ENCODE measurements around the gene GRIK4. TPM values are rescaled to one million over a fixed set of nuclear protein-coding genes. Genes with fewer than 3 reads are reported as not detected.

The GRIK4 gene
- polyA plus RNA-seq, 2 donors, result 0.09 to 0.12 TPM

DNA sequence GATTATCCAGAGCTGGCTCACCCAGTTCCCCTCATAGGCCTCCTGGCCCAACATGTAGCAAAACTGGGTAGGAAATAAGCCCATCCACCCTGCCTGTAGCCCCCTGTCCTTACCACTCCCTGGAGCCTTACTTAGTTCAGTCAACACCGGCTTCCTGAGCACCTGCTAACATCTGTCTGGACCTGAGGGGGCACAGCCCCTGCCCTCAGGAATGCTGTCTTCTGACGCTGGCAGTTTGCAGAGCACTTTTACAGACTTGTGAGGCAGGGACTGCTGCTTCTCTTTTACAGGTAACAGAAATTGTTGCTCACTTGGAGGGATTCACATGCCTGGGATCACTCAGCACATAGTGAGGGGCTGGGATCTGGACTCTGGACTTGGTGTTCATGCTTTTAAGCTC, 360.4 kb downstream of the GRIK4 start:
- H3K4me3 ChIP-seq (ENCODE audit: low read depth in 1 of 2, low read length in 2 of 2), result no peak overlapping the region
- no peak overlapping the region for H3K27ac ChIP-seq (ENCODE audit: low read depth in 2 of 2, low read length in 1 of 2)
- no peaks in the 10 kb centered on the region for H3K9me3 ChIP-seq (ENCODE audit: control insufficient read depth in 2 of 2, insufficient read depth in 1 of 2, low read depth in 1 of 2, low read length in 1 of 2)
- no peaks in the 10 kb centered on the region for H3K27me3 ChIP-seq (ENCODE audit: control insufficient read depth in 1 of 2, insufficient read depth in 2 of 2, low read length in 2 of 2)
- 61 to 73% methylated on average over 2 of the region's 2 CpGs for WGBS, 2 donors
- H3K4me1 ChIP-seq (ENCODE audit: control insufficient read depth in 2 of 2, insufficient read depth in 2 of 2, low read length in 1 of 2), result no peaks in the 10 kb centered on the region
- H3K36me3 ChIP-seq (ENCODE audit: control insufficient read depth in 2 of 2, insufficient read depth in 2 of 2, low read length in 1 of 2), result no peaks in the 10 kb centered on the region

DNA sequence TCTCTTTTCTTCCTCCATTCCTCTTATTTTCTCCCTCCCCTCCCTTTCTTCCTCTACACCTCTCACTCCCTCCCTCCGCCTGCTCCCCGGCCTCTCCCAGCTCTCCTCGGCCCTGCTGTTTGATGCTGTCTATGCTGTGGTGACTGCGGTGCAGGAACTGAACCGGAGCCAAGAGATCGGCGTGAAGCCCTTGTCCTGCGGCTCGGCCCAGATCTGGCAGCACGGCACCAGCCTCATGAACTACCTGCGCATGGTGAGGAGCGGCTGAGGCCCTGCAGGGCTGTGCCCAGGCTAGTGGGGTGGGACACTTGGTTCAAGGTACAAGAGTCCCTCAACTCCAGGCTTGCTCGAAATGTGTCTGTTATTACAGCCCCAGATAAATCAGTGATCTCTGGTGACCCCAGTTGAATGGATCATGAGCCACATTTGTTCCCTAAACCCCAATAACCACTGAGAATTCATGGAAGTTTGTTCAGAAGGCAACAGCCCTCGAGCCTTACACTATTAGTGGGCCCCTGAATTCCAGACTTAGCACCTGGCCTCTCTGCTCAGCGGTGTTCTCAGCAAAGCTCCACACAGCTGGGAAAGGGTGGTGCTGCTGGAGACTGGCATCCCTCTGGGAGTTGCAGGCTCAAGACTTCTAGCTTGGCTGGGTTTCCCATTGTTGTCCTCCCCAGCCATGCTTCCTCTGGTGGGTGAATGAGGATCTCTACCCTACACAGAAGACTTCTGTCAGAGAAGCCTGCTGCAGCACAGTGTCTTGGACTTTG, 362.6 kb downstream of the GRIK4 start:
- Histone ChIP-seq H3K4me1 (ENCODE audit: control insufficient read depth in 2 of 2, insufficient read depth in 2 of 2, low read length in 1 of 2) (no peaks in the 10 kb centered on the region), H3K9me3 (ENCODE audit: control insufficient read depth in 2 of 2, insufficient read depth in 1 of 2, low read depth in 1 of 2, low read length in 1 of 2) (no peaks in the 10 kb centered on the region), H3K36me3 (ENCODE audit: control insufficient read depth in 2 of 2, insufficient read depth in 2 of 2, low read length in 1 of 2) (no peaks in the 10 kb centered on the region), H3K27me3 (ENCODE audit: control insufficient read depth in 1 of 2, insufficient read depth in 2 of 2, low read length in 2 of 2) (no peaks in the 10 kb centered on the region), H3K4me3 (ENCODE audit: low read depth in 1 of 2, low read length in 2 of 2) (no peak overlapping the region), H3K27ac (ENCODE audit: low read depth in 2 of 2, low read length in 1 of 2) (no peak overlapping the region)
- WGBS, 2 donors, result 90 to 92% methylated on average over 15 of the region's 15 CpGs

DNA sequence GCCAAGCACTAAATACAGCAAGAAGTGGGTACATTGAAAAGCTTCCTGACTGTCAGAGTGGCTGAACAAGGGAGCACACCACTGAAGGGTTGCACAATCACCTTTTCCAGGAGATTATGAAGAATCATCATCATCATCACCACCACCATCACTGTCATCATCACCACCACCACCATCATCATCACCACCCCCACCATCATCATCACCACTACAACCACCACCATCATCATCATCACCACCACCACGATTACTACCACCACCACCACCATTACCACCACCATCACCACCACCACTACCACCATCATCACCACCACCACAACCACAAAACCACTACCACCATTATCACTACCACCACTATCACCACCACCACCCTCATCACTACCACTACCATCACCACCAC, 364.4 kb downstream of the GRIK4 start:
- Histone ChIP-seq H3K27ac (ENCODE audit: low read depth in 2 of 2, low read length in 1 of 2) (no peak overlapping the region), H3K27me3 (ENCODE audit: control insufficient read depth in 1 of 2, insufficient read depth in 2 of 2, low read length in 2 of 2) (no peaks in the 10 kb centered on the region), H3K9me3 (ENCODE audit: control insufficient read depth in 2 of 2, insufficient read depth in 1 of 2, low read depth in 1 of 2, low read length in 1 of 2) (no peaks in the 10 kb centered on the region), H3K4me3 (ENCODE audit: low read depth in 1 of 2, low read length in 2 of 2) (no peak overlapping the region), H3K4me1 (ENCODE audit: control insufficient read depth in 2 of 2, insufficient read depth in 2 of 2, low read length in 1 of 2) (no peaks in the 10 kb centered on the region), H3K36me3 (ENCODE audit: control insufficient read depth in 2 of 2, insufficient read depth in 2 of 2, low read length in 1 of 2) (no peaks in the 10 kb centered on the region)
- 97 to 100% methylated on average over 1 of the region's 1 CpG for WGBS, 2 donors

DNA sequence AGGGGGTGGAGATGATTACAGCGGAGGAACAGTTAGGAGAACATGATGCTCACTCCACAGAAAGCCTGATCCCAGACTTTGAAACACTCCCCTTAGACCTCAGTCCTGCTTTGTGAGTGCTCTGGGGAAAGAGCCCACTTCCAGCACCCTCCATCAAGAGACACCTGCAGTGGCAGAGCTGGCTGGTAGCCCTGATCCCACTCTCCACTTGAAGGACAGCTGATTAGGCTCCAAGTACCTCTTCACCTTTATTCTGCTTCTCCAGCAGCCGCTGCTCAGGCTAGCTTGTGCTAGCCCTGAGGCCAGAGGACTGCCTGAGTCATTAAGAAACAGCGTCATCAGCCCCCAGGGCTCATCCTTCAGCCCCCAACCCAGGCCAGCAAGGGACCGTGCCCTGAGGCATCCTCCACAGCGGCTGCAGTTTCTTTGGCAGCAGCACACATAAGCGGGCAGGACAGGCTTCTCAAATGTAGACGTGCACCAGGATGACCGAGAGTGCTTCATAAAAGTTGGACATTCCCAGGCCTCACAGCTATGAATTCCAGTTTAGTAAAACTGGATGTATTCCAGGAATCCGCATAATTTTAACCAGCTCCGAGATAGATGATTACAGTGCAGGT, 366.3 kb downstream of the GRIK4 start:
- Histone ChIP-seq H3K36me3 (ENCODE audit: control insufficient read depth in 2 of 2, insufficient read depth in 2 of 2, low read length in 1 of 2) (no peaks in the 10 kb centered on the region), H3K27ac (ENCODE audit: low read depth in 2 of 2, low read length in 1 of 2) (no peak overlapping the region), H3K27me3 (ENCODE audit: control insufficient read depth in 1 of 2, insufficient read depth in 2 of 2, low read length in 2 of 2) (no peaks in the 10 kb centered on the region), H3K4me1 (ENCODE audit: control insufficient read depth in 2 of 2, insufficient read depth in 2 of 2, low read length in 1 of 2) (no peaks in the 10 kb centered on the region), H3K9me3 (ENCODE audit: control insufficient read depth in 2 of 2, insufficient read depth in 1 of 2, low read depth in 1 of 2, low read length in 1 of 2) (no peaks in the 10 kb centered on the region), H3K4me3 (ENCODE audit: low read depth in 1 of 2, low read length in 2 of 2) (no peak overlapping the region)
- WGBS, 2 donors, result 85 to 89% methylated on average over 10 of the region's 10 CpGs

DNA sequence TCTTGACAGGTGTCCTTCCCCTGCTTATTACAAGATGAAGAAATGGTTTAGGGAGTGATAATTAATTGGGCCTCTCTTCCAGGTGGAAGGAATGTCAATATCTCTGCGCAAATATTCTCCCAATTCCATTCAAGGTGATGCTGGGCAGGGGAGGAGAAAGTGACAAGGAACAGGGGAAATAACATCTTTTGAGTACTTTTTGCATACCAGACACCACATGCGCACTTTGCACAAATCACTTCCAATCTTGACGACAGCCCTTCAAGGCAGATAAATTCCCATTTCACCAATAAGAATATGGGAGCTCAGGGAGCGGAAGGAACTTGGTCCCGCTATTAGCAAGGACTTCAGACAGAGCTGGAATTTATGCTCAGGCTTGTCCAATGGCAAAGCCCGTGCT, 367.2 kb downstream of the GRIK4 start:
- H3K27ac ChIP-seq (ENCODE audit: low read depth in 2 of 2, low read length in 1 of 2), result no peak overlapping the region
- no peaks in the 10 kb centered on the region for H3K9me3 ChIP-seq (ENCODE audit: control insufficient read depth in 2 of 2, insufficient read depth in 1 of 2, low read depth in 1 of 2, low read length in 1 of 2)
- WGBS, 2 donors, result 87 to 90% methylated on average over 6 of the region's 6 CpGs
- peaks cover 0 to under 1% of the 10 kb centered on the region in 2 donors for H3K4me1 ChIP-seq (ENCODE audit: control insufficient read depth in 2 of 2, insufficient read depth in 2 of 2, low read length in 1 of 2)
- no peaks in the 10 kb centered on the region for H3K36me3 ChIP-seq (ENCODE audit: control insufficient read depth in 2 of 2, insufficient read depth in 2 of 2, low read length in 1 of 2)
- H3K4me3 ChIP-seq (ENCODE audit: low read depth in 1 of 2, low read length in 2 of 2), result no peak overlapping the region
- no peaks in the 10 kb centered on the region for H3K27me3 ChIP-seq (ENCODE audit: control insufficient read depth in 1 of 2, insufficient read depth in 2 of 2, low read length in 2 of 2)

DNA sequence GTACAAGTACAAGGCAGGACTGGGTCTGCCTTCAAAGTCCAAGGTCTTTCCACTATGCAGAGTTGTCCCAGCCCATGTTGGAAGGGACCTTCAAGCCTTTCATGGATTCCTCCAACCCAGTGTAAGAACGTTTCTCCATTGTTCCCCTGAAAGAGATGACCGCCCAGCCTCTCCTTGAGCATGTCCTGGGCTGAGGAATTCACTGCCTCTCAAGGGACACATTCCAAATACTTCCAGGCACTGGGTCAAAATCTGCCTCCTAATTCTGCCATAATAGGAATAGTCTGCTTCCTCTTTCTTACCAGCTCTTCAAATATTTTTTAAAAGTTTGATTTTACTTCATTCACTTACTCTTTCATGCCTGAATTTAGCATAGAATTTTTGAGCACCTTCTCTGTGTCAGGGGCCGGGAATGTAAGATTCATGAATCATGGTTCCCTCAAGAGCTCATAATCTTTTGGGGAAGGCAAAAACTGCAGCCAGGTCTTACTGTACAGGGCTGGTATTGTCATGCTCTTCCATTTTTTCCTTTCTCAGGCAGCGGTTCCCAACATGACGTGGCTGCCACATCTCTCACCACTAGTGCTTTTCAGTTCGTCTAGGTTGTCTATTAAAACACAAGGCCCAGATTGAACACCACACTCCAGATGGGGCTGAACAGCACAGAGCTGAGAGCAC, 369.1 kb downstream of the GRIK4 start:
- Histone ChIP-seq H3K27me3 (ENCODE audit: control insufficient read depth in 1 of 2, insufficient read depth in 2 of 2, low read length in 2 of 2) (no peaks in the 10 kb centered on the region), H3K4me1 (ENCODE audit: control insufficient read depth in 2 of 2, insufficient read depth in 2 of 2, low read length in 1 of 2) (peaks cover 2 to 5% of the 10 kb centered on the region in 2 donors), H3K27ac (ENCODE audit: low read depth in 2 of 2, low read length in 1 of 2) (no peak overlapping the region), H3K9me3 (ENCODE audit: control insufficient read depth in 2 of 2, insufficient read depth in 1 of 2, low read depth in 1 of 2, low read length in 1 of 2) (no peaks in the 10 kb centered on the region), H3K4me3 (ENCODE audit: low read depth in 1 of 2, low read length in 2 of 2) (no peak overlapping the region), H3K36me3 (ENCODE audit: control insufficient read depth in 2 of 2, insufficient read depth in 2 of 2, low read length in 1 of 2) (no peaks in the 10 kb centered on the region)
- WGBS, 2 donors, result 80 to 83% methylated on average over 6 of the region's 6 CpGs

DNA sequence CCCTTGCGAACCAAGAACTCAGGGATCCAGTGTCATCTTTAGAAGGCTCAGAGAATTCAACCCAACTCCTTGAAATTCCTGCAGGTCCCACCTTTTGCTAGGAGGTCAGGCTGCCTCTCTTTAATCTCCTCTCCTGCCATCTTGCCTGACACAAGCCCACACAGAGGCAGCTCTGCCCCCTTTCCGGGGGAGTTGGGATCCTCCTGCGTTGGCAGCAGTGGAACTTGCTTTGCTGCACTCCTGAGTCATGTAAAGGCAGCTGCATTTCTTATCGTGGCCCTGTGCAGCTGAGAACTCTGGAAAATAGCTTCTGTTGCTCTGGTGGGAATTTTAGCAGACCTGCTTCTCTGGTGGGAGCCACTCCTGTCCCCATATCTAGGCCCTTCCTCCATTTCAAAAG, 370.0 kb downstream of the GRIK4 start:
- Histone ChIP-seq H3K4me3 (ENCODE audit: low read depth in 1 of 2, low read length in 2 of 2) (no peak overlapping the region), H3K4me1 (ENCODE audit: control insufficient read depth in 2 of 2, insufficient read depth in 2 of 2, low read length in 1 of 2) (peaks cover 2 to 5% of the 10 kb centered on the region in 2 donors), H3K36me3 (ENCODE audit: control insufficient read depth in 2 of 2, insufficient read depth in 2 of 2, low read length in 1 of 2) (no peaks in the 10 kb centered on the region), H3K27me3 (ENCODE audit: control insufficient read depth in 1 of 2, insufficient read depth in 2 of 2, low read length in 2 of 2) (no peaks in the 10 kb centered on the region), H3K9me3 (ENCODE audit: control insufficient read depth in 2 of 2, insufficient read depth in 1 of 2, low read depth in 1 of 2, low read length in 1 of 2) (no peaks in the 10 kb centered on the region), H3K27ac (ENCODE audit: low read depth in 2 of 2, low read length in 1 of 2) (no peak overlapping the region)
- WGBS, 2 donors, result 57 to 68% methylated on average over 4 of the region's 4 CpGs

DNA sequence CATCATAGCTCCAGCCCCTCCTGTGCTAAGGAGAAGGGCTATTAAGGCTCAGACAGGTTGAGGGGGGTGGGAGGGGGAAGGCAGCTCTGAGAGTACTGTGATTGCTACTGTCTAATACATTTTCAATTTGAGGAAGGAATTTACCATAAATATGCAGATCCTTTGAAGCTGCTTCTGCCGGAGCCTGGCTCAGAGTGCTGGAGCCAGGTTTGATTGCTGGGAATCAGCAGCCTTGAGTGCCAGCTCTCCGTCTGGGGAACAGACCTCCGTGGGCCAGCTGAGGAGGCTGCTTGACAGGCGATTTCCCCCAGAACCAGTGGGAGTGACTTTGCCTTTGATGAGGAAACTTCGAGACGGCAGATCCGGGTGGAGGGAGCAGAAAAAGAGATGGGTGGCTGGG, 370.6 kb downstream of the GRIK4 start:
- no peak overlapping the region for H3K27ac ChIP-seq (ENCODE audit: low read depth in 2 of 2, low read length in 1 of 2)
- WGBS, 2 donors, result 58 to 69% methylated on average over 7 of the region's 7 CpGs
- H3K27me3 ChIP-seq (ENCODE audit: control insufficient read depth in 1 of 2, insufficient read depth in 2 of 2, low read length in 2 of 2), result no peaks in the 10 kb centered on the region
- H3K4me3 ChIP-seq (ENCODE audit: low read depth in 1 of 2, low read length in 2 of 2), result no peak overlapping the region
- no peaks in the 10 kb centered on the region for H3K9me3 ChIP-seq (ENCODE audit: control insufficient read depth in 2 of 2, insufficient read depth in 1 of 2, low read depth in 1 of 2, low read length in 1 of 2)
- no peaks in the 10 kb centered on the region for H3K36me3 ChIP-seq (ENCODE audit: control insufficient read depth in 2 of 2, insufficient read depth in 2 of 2, low read length in 1 of 2)
- H3K4me1 ChIP-seq (ENCODE audit: control insufficient read depth in 2 of 2, insufficient read depth in 2 of 2, low read length in 1 of 2), result peaks cover 2 to 5% of the 10 kb centered on the region in 2 donors

DNA sequence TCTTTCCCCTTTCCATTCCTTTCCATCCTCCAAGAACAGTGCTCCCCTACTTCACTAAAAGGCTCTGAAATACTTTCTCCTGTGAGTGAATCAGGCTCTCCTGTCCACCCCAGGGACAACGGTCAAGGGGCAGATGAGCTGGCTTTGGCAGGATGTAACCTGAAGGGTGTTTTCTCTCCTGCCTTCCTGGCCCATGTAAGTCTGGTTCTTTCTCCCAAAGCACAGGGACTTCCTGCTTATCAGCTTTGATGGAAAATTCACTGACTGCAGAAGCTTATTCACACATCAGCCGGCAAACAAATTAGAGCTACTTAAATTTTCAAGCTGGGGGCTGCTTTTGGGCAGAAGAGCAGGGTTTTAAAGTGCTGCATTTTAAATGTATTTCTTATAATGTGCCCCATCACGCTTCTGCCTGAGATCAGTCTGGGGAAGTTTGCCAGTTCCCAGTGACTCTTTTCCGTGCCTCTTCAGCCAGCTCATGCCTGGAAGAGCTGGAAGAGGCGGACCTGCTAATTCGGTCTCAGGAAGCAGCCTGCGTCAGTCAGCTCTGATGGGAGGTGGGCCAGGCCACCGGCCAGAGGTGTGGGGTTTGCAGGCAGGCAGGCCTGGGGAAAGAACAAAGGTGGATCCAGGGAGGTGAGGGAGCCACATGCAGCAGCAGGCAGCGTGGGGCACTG, 372.0 kb downstream of the GRIK4 start:
- peak overlapping the region in 1 of 2 donors; percentile 50 for H3K27ac ChIP-seq (ENCODE audit: low read depth in 2 of 2, low read length in 1 of 2)

More for the DNA sequence above, 372.0 kb downstream of the GRIK4 start:
- H3K4me1 ChIP-seq (ENCODE audit: control insufficient read depth in 2 of 2, insufficient read depth in 2 of 2, low read length in 1 of 2), result peaks cover 2 to 5% of the 10 kb centered on the region in 2 donors
- no peaks in the 10 kb centered on the region for H3K27me3 ChIP-seq (ENCODE audit: control insufficient read depth in 1 of 2, insufficient read depth in 2 of 2, low read length in 2 of 2)
- no peak overlapping the region for H3K4me3 ChIP-seq (ENCODE audit: low read depth in 1 of 2, low read length in 2 of 2)
- no peaks in the 10 kb centered on the region for H3K9me3 ChIP-seq (ENCODE audit: control insufficient read depth in 2 of 2, insufficient read depth in 1 of 2, low read depth in 1 of 2, low read length in 1 of 2)
- H3K36me3 ChIP-seq (ENCODE audit: control insufficient read depth in 2 of 2, insufficient read depth in 2 of 2, low read length in 1 of 2), result no peaks in the 10 kb centered on the region
- WGBS, 2 donors, result 19 to 37% methylated on average over 9 of the region's 9 CpGs
